ENCODE measurements around the gene ZZZ3. TPM values are rescaled to one million over a fixed set of nuclear protein-coding genes. Genes with fewer than 3 reads are reported as not detected.
A peak's percentile ranks its signal among the peaks of the same experiment; 100 is the strongest.

ZZZ3 gene
- 14.2 and 17.2 TPM in 2 replicates for polyA plus RNA-seq (2012; rRNA removed)
- polyA plus RNA-seq (2012; cell fraction: cytosol; rRNA removed): 20.0 and 22.2 TPM in 2 replicates
- 13.2 and 31.6 TPM in 2 replicates for polyA plus RNA-seq (2012; cell fraction: nucleus; rRNA removed)

DNA sequence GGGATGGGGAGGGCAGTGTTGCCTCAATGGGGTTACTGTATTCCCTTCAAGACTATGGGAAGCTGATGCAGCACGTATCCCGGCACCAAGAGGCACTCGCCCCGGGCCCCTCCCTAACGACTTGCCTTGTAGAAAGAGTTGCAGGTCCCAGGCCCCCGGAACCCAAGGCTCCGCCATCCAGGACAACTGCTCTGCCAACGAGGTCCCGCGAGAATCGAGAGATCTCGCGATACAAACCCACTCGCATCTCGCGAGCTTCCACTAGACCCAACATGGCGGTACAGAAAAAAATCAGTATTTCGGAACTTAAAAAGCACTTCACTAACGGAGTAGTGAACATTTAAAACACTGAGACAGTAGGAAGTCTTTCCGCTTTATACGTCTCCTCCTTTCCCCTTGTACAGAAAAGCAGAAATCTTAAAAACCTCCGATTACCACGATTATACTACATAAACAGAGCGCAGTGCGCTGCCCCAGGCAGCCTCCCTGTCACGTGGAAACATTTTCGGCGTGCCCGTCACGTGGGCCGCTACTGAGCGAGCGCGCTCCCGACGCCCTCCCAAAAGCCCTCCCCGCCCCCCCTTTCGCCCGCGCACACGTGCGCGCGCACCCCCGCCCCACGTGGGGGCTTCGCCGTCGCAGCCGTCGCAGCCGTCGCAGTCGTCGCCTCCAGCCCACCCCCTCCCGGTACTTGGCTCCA is at the start of gene ZZZ3:
Gene ZZZ3 (minus strand): TSS at position 199 of the 700 bp plus-strand sequence. CDS start 49,304 bp downstream, outside the sequence.
- Histone ChIP-seq H3K9me2 (no peaks in the 10 kb centered on the region), H3K4me3 (ENCODE audit: low read depth in 2 of 2, low read length in 1 of 2) (peak within 1 kb of the TSS; percentile 72 to 94), H3K27me3 (ENCODE audit: insufficient read depth) (no peaks in the 10 kb centered on the region), H3K27ac (ENCODE audit: low read depth in 2 of 2, low read length in 1 of 2) (peak within 1 kb of the TSS; percentile 97 to 99), H3K9me3 (no peaks in the 10 kb centered on the region), H3K79me2 (ENCODE audit: insufficient read depth) (peaks cover 48% of the 10 kb centered on the region), H3K36me3 (replicated peaks in 1 of 2; ENCODE audit: control insufficient read depth in 1 of 2, insufficient read depth in 2 of 2, low read length in 1 of 2) (peaks cover 0 to 6% of the 10 kb centered on the region in 2 experiments), H2AFZ (ENCODE audit: low read depth) (peak within 1 kb of the TSS; percentile 94), H3K4me1 (ENCODE audit: control insufficient read depth in 1 of 2, insufficient read depth in 2 of 2, low read depth in 1 of 2, low read length in 1 of 2) (peaks cover 16 to 20% of the 10 kb centered on the region in 2 experiments; a peak in 3 of 4 replicates), H4K20me1 (ENCODE audit: insufficient read depth) (peaks cover 18% of the 10 kb centered on the region; the same call in 1 of the 2 replicates), H3K9ac (peak within 1 kb of the TSS; percentile 88), H3F3A (replicated peaks; ENCODE audit: insufficient read depth) (peaks cover 22% of the 10 kb centered on the region), H3K4me2 (peak within 1 kb of the TSS; percentile 82)
- POLR2A ChIA-PET: interaction anchor here (0.6 to 1.7 kb wide), 3 partner anchors 97 to 296 kb away, joined by 3 to 8 read pairs (median 3); partner anchors contain the start of gene MIGA1
- WGBS (ENCODE audit: low lambda C conversion rate): under 1% methylated on average over 26 of the region's 56 CpGs
- CTCF ChIA-PET: interaction anchor here (0.7 to 2.1 kb wide), 16 partner anchors 10 to 521 kb away, joined by 3 to 11 read pairs (median 4); partner anchors contain the start of gene MIGA1
- DNase-seq: peak; percentile 94
- TF ChIP-seq SIN3A (IDR thresholded peaks at IDR 0.05; ENCODE audit: borderline replicate concordance, low read depth, low read length) (peak; percentile 95), ELF1 (IDR thresholded peaks at IDR 0.05) (no peak), CHD2 (IDR thresholded peaks at IDR 0.05; ENCODE audit: low read length, partially characterized antibody) (peak; percentile 100), TAF1 (IDR thresholded peaks at IDR 0.05; ENCODE audit: borderline replicate concordance, low read depth, low read length) (peak; percentile 94), SMC3 (IDR thresholded peaks at IDR 0.05; ENCODE audit: low read depth, low read length) (no peak), CTCF (IDR thresholded peaks at IDR 0.05) (no peak), POLR2AphosphoS5 (IDR thresholded peaks at IDR 0.05; ENCODE audit: low read depth, low read length) (peak; percentile 69; the same call in 1 of the 2 replicates), JUND (IDR thresholded peaks at IDR 0.05) (no peak), NFIC (IDR thresholded peaks at IDR 0.05; ENCODE audit: borderline replicate concordance) (no peak), NRF1 (IDR thresholded peaks at IDR 0.05; ENCODE audit: low read depth, low read length) (peak; percentile 39), RXRA (IDR thresholded peaks at IDR 0.05; ENCODE audit: borderline replicate concordance, low read depth) (no peak), PBX3 (IDR thresholded peaks at IDR 0.05) (no peak), FOSL2 (IDR thresholded peaks at IDR 0.05; ENCODE audit: borderline replicate concordance, low read depth) (no peak), FOXJ3 (CRISPR knock-in tag; IDR thresholded peaks at IDR 0.05) (no peak), YY1 (IDR thresholded peaks at IDR 0.05; ENCODE audit: low read depth) (peak; percentile 90), TCF12 (IDR thresholded peaks at IDR 0.05) (peak; percentile 27; the same call in 1 of the 2 replicates), MXI1 (IDR thresholded peaks at IDR 0.05; ENCODE audit: low read depth, low read length) (peak; percentile 88), EZH2phosphoT487 (IDR thresholded peaks at IDR 0.05; ENCODE audit: borderline replicate concordance, low read depth) (no peak)
- TF ChIP-seq, protein P1, sequence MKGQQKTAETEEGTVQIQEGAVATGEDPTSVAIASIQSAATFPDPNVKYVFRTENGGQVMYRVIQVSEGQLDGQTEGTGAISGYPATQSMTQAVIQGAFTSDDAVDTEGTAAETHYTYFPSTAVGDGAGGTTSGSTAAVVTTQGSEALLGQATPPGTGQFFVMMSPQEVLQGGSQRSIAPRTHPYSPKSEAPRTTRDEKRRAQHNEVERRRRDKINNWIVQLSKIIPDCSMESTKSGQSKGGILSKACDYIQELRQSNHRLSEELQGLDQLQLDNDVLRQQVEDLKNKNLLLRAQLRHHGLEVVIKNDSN (IDR thresholded peaks at IDR 0.05; ENCODE audit: borderline replicate concordance, low read depth): peak; percentile 96
- TF ChIP-seq, protein P2, sequence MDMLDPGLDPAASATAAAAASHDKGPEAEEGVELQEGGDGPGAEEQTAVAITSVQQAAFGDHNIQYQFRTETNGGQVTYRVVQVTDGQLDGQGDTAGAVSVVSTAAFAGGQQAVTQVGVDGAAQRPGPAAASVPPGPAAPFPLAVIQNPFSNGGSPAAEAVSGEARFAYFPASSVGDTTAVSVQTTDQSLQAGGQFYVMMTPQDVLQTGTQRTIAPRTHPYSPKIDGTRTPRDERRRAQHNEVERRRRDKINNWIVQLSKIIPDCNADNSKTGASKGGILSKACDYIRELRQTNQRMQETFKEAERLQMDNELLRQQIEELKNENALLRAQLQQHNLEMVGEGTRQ (IDR thresholded peaks at IDR 0.05; ENCODE audit: borderline replicate concordance, low read depth, low read length): peak; percentile 93
- TF ChIP-seq, protein P3, sequence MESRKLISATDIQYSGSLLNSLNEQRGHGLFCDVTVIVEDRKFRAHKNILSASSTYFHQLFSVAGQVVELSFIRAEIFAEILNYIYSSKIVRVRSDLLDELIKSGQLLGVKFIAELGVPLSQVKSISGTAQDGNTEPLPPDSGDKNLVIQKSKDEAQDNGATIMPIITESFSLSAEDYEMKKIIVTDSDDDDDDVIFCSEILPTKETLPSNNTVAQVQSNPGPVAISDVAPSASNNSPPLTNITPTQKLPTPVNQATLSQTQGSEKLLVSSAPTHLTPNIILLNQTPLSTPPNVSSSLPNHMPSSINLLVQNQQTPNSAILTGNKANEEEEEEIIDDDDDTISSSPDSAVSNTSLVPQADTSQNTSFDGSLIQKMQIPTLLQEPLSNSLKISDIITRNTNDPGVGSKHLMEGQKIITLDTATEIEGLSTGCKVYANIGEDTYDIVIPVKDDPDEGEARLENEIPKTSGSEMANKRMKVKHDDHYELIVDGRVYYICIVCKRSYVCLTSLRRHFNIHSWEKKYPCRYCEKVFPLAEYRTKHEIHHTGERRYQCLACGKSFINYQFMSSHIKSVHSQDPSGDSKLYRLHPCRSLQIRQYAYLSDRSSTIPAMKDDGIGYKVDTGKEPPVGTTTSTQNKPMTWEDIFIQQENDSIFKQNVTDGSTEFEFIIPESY (IDR thresholded peaks at IDR 0.05; ENCODE audit: borderline replicate concordance, low read depth): peak; percentile 99
- TF ChIP-seq, protein P4, sequence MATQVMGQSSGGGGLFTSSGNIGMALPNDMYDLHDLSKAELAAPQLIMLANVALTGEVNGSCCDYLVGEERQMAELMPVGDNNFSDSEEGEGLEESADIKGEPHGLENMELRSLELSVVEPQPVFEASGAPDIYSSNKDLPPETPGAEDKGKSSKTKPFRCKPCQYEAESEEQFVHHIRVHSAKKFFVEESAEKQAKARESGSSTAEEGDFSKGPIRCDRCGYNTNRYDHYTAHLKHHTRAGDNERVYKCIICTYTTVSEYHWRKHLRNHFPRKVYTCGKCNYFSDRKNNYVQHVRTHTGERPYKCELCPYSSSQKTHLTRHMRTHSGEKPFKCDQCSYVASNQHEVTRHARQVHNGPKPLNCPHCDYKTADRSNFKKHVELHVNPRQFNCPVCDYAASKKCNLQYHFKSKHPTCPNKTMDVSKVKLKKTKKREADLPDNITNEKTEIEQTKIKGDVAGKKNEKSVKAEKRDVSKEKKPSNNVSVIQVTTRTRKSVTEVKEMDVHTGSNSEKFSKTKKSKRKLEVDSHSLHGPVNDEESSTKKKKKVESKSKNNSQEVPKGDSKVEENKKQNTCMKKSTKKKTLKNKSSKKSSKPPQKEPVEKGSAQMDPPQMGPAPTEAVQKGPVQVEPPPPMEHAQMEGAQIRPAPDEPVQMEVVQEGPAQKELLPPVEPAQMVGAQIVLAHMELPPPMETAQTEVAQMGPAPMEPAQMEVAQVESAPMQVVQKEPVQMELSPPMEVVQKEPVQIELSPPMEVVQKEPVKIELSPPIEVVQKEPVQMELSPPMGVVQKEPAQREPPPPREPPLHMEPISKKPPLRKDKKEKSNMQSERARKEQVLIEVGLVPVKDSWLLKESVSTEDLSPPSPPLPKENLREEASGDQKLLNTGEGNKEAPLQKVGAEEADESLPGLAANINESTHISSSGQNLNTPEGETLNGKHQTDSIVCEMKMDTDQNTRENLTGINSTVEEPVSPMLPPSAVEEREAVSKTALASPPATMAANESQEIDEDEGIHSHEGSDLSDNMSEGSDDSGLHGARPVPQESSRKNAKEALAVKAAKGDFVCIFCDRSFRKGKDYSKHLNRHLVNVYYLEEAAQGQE (IDR thresholded peaks at IDR 0.05; ENCODE audit: low read depth, low read length): no peak

Data from SK-N-SH (cell line).